Mesothelial cell of epicardium (in vitro differentiated cells): Measurements from ENCODE around the gene SEC22A. TPM values are rescaled to one million over a fixed set of nuclear protein-coding genes. Genes with fewer than 3 reads are reported as not detected.

Experiments used
- DNase-seq, 2 experiments: peaks; one replicate each; pipeline ENCODE4 v3.0.0; 2021; ENCODE audit warnings: low spot score in 2 of 2; ENCODE audit not compliant: unreplicated experiment in 2 of 2
- H3K27ac Mint-ChIP-seq: 2 replicates; pipeline ENCODE4 v1.8.0; 2021; ENCODE audit warnings: mixed read lengths
- H3K27me3 Mint-ChIP-seq: 2 replicates; pipeline ENCODE4 v1.8.0; 2021; ENCODE audit warnings: low read depth, mixed read lengths
- H3K36me3 Mint-ChIP-seq: 2 replicates; pipeline ENCODE4 v1.8.0; 2021; ENCODE audit warnings: mixed read lengths
- H3K4me1 Mint-ChIP-seq: 2 replicates; pipeline ENCODE4 v1.8.0; 2021; ENCODE audit warnings: mixed read lengths
- H3K4me3 Mint-ChIP-seq: 2 replicates; pipeline ENCODE4 v1.8.0; 2021; ENCODE audit warnings: mild to moderate bottlenecking, moderate library complexity, mixed read lengths
- H3K9me3 Mint-ChIP-seq: 2 replicates; pipeline ENCODE4 v1.8.0; 2021; ENCODE audit warnings: mixed read lengths
- total RNA-seq: library from RNA; stranded (reverse); gene quantifications from 3 replicates; pipeline ENCODE4 v1.2.1, GENCODE V29; 2021
- TF ChIP-seq, protein P1 (sequence below): fragments of 200-600 bp; sonication (generic); IDR thresholded peaks from one replicate; pipeline ENCODE4 v1.5.0; 2021; ENCODE audit warnings: antibody characterized with exemption; ENCODE audit not compliant: unreplicated experiment

Gene SEC22A
- total RNA-seq, 1 donor from 2014 or later, result 16.3 TPM

DNA sequence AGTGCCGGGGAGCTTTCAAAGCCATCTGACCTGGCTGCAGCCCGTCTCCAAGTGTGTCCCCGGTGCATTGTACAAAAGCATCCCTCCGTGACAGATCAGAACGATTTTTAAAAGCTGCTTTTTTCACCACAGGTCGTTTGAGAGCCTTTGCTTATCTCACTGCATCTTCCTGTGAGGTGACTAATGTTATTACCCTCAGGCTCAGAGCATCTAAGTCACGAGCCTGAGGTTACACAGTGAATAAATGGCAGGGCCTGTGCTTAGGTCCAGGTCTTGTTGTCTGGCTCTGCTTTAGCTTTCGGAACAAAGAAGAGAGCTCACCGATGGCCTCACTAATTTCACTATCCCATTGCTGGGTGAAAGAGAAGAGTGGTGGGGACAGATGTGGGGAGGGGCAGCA, 83.3 kb downstream of the SEC22A start:
- Mint-ChIP-seq H3K36me3 (no peaks in the 10 kb centered on the region), H3K27me3 (peaks cover 2% of the 10 kb centered on the region), H3K4me3 (no peak overlapping the region), H3K27ac (no peak overlapping the region), H3K9me3 (no peaks in the 10 kb centered on the region), H3K4me1 (no peaks in the 10 kb centered on the region)
- DNase-seq, result peak in 1 of 2 experiments; percentile 2
- TF ChIP-seq, protein P1, sequence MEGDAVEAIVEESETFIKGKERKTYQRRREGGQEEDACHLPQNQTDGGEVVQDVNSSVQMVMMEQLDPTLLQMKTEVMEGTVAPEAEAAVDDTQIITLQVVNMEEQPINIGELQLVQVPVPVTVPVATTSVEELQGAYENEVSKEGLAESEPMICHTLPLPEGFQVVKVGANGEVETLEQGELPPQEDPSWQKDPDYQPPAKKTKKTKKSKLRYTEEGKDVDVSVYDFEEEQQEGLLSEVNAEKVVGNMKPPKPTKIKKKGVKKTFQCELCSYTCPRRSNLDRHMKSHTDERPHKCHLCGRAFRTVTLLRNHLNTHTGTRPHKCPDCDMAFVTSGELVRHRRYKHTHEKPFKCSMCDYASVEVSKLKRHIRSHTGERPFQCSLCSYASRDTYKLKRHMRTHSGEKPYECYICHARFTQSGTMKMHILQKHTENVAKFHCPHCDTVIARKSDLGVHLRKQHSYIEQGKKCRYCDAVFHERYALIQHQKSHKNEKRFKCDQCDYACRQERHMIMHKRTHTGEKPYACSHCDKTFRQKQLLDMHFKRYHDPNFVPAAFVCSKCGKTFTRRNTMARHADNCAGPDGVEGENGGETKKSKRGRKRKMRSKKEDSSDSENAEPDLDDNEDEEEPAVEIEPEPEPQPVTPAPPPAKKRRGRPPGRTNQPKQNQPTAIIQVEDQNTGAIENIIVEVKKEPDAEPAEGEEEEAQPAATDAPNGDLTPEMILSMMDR, result no peak

DNA sequence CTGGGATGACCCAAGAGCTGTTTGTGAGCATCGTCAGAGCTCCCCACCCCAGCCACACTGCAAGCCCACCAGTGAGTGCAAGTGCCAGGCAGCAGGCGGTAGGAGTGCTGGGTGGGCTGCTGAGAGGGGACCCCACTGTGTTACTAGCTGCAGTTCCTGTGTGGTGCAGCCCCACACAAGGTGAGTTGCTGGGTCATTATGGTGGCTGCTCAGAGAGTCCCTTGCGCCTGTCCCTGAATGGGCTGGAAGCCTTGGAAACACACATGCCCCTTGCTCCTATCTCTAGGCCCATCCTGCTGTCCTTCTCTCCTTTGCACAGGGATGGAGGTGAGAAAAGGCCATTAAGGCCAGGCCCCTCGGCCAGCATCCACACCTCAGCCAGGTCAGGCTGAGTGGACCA, 83.7 kb downstream of the SEC22A start:
- Mint-ChIP-seq H3K27me3 (no peaks in the 10 kb centered on the region), H3K4me3 (no peak overlapping the region), H3K9me3 (no peaks in the 10 kb centered on the region), H3K36me3 (no peaks in the 10 kb centered on the region), H3K27ac (no peak overlapping the region), H3K4me1 (no peaks in the 10 kb centered on the region)
- DNase-seq, result peak in 1 of 2 experiments; percentile 20
- TF ChIP-seq, protein P1, result no peak

DNA sequence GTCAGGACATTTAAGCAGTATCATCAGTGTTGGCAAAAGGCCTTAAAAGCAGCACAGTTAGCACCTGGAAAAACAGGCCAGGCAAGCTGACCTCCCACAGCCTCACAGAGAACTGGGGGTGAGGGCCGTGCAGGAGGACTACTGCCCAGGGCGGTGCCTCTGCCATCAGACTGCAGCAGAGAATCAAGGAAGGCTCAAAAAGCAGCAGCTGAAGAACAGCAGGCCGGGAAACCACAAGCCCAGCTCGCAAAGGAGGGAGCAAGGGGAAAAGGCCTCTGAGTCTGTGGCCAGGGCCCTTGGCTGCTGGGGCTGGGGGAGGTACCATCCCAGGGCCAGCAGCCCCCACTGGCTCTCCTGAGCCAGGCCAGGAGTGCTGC, 84.2 kb downstream of the SEC22A start:
- Mint-ChIP-seq H3K27me3 (peaks cover under 1% of the 10 kb centered on the region), H3K36me3 (no peaks in the 10 kb centered on the region), H3K4me1 (no peaks in the 10 kb centered on the region), H3K4me3 (no peak overlapping the region), H3K27ac (no peak overlapping the region), H3K9me3 (no peaks in the 10 kb centered on the region)
- TF ChIP-seq, protein P1, result no peak
- DNase-seq, result no peak

DNA sequence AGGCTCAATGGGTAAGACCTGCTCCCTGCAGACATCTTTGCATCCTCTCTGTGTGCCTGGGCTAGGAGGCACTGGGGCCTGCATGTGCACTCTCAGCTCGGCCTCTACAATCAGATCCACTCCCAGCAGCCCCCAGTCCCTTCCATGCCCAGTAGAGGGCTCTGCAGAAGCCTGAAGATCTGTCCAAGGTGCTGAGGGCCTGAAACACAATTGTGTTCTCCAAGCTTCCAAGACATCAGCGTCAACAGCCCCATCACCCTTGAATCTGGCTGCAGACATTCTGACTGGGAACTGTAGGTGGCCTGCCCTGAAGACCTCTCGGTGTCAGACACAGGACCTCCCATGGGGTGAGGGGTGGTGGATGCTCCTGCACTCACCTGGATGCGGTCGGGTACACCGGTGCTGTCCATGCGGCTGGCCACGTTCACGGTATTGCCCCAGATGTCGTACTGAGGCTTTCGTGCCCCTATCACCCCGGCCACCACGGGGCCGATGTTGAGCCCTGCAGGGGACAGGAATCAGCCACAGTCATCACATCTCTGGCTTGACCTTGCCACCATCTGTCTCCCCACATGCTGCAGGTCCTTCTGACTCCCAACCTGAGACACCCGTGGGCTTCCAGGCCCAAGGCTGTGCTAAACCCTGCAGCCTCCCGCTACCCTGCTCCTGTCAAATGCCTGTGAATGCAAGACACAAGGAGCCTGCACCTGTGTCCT, 84.7 kb downstream of the SEC22A start:
- no peak overlapping the region for H3K27ac Mint-ChIP-seq
- no peak overlapping the region for H3K4me3 Mint-ChIP-seq
- peaks cover 6% of the 10 kb centered on the region for H3K27me3 Mint-ChIP-seq
- H3K4me1 Mint-ChIP-seq, result no peaks in the 10 kb centered on the region
- H3K9me3 Mint-ChIP-seq, result no peaks in the 10 kb centered on the region
- DNase-seq, result peak in 1 of 2 experiments; percentile 70
- no peaks in the 10 kb centered on the region for H3K36me3 Mint-ChIP-seq
- TF ChIP-seq, protein P1, result no peak

DNA sequence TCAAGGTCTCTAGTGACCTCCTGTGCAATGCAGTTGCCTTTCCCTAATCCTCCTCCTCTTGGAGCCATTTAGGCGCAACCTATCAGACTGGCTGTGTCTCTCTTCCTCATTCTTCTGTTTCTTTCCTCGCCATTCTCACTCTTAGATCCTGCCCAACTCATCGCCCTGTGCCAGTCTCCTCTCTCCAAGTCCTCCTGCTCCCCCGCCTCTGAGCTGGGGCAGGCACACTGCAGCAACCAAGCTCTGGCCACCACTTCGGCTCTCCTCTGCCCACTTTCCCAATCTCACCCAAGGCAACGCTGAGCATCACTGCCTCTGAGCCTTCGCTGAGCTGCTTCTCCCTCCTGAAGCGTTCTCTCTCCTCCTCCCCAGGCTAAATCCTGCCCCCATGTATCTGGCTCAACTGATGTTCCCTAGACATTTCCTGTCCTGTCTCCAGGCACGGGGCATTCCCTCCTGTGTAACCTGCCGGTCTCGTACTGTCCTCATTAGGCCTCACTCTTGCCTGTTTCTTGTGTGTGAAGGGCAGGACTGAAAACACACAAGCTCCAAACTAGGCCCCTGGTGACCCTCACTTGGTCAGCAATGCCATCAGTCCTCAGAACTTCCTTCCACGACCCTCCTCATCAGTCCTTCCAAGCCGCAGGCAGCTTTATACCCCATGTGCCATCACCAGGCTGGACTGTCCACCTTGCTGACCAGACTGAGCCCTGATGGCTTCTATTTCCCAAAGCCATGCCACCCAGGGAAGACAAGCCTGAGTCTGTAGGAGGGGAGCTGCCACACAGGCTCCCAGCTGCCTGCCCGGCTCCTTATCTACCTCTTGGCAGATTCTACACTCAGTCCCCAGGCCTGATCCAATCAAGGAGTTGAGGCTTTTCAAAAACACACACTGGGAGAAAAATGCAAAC, 85.6 kb downstream of the SEC22A start:
- Mint-ChIP-seq H3K27me3 (peaks cover 12% of the 10 kb centered on the region), H3K27ac (no peak overlapping the region), H3K36me3 (no peaks in the 10 kb centered on the region), H3K4me1 (no peaks in the 10 kb centered on the region), H3K9me3 (no peaks in the 10 kb centered on the region), H3K4me3 (no peak overlapping the region)
- peak in 1 of 2 experiments; percentile 19 for DNase-seq
- TF ChIP-seq, protein P1, result no peak
